ENCODE results near the gene ZNF334. TPM values are rescaled to one million over a fixed set of nuclear protein-coding genes. Genes with fewer than 3 reads are reported as not detected.

Gene ZNF334
- total RNA-seq, 3 donors from 2014 or later = 0.96 to 18.7 (median 8.2) TPM

DNA sequence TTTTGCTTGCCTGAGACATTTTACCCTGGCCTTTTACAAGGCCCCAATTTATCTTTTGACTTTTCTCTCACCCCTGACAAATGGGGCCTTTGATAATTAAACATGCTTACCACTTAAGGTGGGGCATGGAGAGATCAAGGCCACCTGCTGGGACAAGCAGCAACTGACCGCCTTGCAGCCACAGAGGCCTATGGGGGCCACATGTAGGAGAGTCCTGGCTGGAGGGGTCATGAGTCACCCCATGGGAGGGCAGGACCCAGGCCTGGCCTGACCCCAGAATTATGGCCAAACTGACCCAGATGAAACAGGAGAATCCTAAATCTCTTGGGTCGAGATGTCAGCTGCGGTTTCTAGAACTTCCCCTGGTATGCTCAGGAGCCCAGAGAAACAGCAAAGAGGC is 45.6 kb upstream of the ZNF334 start:
- no peaks in the 10 kb centered on the region for H3K4me1 ChIP-seq
- TF ChIP-seq, protein P1, sequence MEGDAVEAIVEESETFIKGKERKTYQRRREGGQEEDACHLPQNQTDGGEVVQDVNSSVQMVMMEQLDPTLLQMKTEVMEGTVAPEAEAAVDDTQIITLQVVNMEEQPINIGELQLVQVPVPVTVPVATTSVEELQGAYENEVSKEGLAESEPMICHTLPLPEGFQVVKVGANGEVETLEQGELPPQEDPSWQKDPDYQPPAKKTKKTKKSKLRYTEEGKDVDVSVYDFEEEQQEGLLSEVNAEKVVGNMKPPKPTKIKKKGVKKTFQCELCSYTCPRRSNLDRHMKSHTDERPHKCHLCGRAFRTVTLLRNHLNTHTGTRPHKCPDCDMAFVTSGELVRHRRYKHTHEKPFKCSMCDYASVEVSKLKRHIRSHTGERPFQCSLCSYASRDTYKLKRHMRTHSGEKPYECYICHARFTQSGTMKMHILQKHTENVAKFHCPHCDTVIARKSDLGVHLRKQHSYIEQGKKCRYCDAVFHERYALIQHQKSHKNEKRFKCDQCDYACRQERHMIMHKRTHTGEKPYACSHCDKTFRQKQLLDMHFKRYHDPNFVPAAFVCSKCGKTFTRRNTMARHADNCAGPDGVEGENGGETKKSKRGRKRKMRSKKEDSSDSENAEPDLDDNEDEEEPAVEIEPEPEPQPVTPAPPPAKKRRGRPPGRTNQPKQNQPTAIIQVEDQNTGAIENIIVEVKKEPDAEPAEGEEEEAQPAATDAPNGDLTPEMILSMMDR (IDR thresholded peaks at IDR 0.05) = no peak
- TF ChIP-seq POLR2AphosphoS5 (IDR thresholded peaks at IDR 0.05) (no peak), POLR2A (IDR thresholded peaks at IDR 0.05) (no peak)
- DNase-seq (ENCODE audit: low spot score in 2 of 2) = no peak
- no peak overlapping the region for H3K4me3 ChIP-seq
- H3K36me3 ChIP-seq = no peaks in the 10 kb centered on the region
- intact Hi-C loops (cut with DNase I; ENCODE audit: low total_unique reads) = no loop called here
- no peaks in the 10 kb centered on the region for H3K9me3 ChIP-seq
- no peak overlapping the region for H3K27ac ChIP-seq
- no peaks in the 10 kb centered on the region for H3K27me3 ChIP-seq

DNA sequence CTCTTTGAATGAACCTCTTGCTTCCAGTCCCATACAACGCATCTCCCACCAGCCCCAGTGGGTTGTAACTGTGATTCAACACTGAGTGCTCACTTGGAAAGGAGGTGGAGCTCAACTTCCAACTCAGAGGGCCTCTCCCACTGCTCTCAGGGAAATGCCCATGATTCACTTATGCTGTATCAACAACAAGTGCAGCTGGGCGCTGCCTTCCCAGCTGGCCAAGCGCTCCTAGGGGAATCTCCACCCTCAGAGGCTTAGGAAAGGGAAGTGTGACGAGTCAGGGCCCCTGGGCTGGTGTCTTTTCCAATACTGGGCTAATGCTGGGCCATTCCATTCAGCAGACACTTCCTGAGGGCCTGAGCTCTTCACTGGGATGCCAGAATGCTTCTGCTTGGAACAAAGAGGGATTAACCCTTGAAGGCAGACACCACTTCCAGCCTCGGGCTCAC is 45.2 kb upstream of the ZNF334 start:
- no peak overlapping the region for H3K4me3 ChIP-seq
- intact Hi-C loops (cut with DNase I; ENCODE audit: low total_unique reads) = no loop called here
- no peak for DNase-seq (ENCODE audit: low spot score in 2 of 2)
- no peaks in the 10 kb centered on the region for H3K27me3 ChIP-seq
- no peaks in the 10 kb centered on the region for H3K9me3 ChIP-seq
- H3K36me3 ChIP-seq = no peaks in the 10 kb centered on the region
- no peak for TF ChIP-seq POLR2A (IDR thresholded peaks at IDR 0.05)
- no peak for TF ChIP-seq POLR2AphosphoS5 (IDR thresholded peaks at IDR 0.05)
- TF ChIP-seq, protein P1 (IDR thresholded peaks at IDR 0.05) = no peak
- no peak overlapping the region for H3K27ac ChIP-seq
- no peaks in the 10 kb centered on the region for H3K4me1 ChIP-seq

DNA sequence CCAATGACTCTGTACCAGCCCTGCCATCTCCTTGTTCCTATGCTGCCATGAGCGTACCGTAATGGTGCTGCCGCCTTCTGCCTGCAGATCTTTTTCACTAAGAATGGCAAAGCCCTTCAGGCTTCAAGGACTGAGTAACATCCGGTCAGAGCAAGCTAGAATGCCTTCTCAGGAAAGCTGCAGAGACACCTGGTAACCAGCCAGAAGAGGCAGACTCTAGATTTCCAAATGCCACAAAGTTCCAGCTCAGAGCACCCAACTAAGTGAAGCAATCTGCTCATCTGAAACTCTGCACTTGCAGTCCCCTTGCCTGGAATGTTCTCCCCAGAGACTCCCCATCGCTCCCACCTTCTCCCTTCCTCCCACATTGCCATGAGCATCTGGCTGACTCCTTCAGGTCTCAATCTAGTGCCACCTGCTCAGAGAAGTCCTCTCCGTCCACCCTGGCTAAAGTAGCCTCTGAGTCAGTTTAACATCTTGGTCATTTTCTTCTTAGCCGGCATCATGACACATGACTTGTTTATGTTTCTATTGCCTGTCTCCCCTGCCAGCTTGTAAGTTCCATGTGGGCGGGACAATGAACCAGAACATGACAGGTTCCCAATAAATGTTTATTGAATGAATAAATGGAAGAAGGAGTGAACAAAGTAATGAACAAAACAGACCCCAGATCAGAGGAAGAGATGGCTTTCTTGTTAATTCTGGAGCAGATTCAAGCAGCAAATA is 44.0 kb upstream of the ZNF334 start:
- intact Hi-C loops (cut with DNase I; ENCODE audit: low total_unique reads) = no loop called here
- Histone ChIP-seq H3K4me3 (no peak overlapping the region), H3K27ac (no peak overlapping the region), H3K9me3 (no peaks in the 10 kb centered on the region), H3K27me3 (peaks cover 0 to 3% of the 10 kb centered on the region in 2 donors), H3K4me1 (no peaks in the 10 kb centered on the region), H3K36me3 (no peaks in the 10 kb centered on the region)
- no peak for DNase-seq (ENCODE audit: low spot score in 2 of 2)
- TF ChIP-seq, protein P1 (IDR thresholded peaks at IDR 0.05) = no peak
- TF ChIP-seq POLR2AphosphoS5 (IDR thresholded peaks at IDR 0.05) (no peak), POLR2A (IDR thresholded peaks at IDR 0.05) (no peak)

DNA sequence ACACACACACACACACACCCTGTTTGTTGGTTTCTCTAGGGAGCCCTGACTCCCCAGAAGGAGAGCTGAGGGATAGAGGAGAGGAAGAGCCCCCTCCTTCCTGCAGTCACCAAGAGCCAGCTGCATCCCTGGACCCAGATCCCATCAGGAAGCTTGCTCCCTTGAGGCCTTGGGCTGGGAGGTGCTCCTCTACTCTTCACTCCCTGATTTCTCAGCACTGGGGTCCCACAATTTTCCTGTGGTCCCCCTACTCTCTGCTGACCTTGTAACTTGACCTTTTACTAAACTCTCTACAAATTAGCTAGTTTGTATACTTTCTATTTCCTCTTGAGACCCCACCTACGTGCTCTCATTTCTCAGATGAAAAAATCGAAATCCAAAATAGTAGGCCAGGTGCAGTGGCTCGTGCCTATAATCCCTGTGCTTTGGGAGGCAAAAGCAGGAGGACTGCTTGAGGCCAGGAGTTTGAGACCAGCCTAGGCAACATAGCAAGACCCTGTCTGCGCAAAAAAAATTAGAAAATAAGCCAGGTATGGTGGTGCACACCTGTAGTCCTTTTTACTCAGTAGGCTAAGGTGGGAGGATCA is 42.1 kb upstream of the ZNF334 start:
- intact Hi-C loops (cut with DNase I; ENCODE audit: low total_unique reads) = no loop called here
- Histone ChIP-seq H3K4me1 (no peaks in the 10 kb centered on the region), H3K27me3 (peaks cover 0 to 6% of the 10 kb centered on the region in 2 donors), H3K36me3 (no peaks in the 10 kb centered on the region), H3K9me3 (no peaks in the 10 kb centered on the region), H3K4me3 (no peak overlapping the region), H3K27ac (no peak overlapping the region)
- TF ChIP-seq, protein P1 (IDR thresholded peaks at IDR 0.05) = no peak
- TF ChIP-seq POLR2A (IDR thresholded peaks at IDR 0.05) = no peak
- TF ChIP-seq POLR2AphosphoS5 (IDR thresholded peaks at IDR 0.05) = no peak
- DNase-seq (ENCODE audit: low spot score in 2 of 2) = no peak

DNA sequence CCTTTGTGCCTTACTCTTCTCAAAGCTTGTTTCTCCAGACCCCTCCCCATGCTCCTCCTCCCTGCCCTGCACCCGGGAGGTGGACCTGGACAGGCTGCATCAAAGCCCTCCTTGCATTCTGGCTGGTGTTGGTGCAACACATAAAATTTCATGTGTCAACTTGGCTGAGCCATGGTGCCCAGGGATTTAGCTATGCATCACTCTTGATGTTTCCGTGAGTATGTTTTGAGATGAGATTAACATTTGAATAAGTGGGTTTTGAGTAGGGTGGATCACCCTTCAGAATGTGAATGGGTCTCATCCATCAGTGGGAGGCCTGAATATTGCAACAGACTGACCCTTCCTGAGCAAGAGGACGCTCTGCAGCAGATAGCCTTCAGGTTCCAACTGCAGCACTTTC is 41.5 kb upstream of the ZNF334 start:
- Histone ChIP-seq H3K4me1 (no peaks in the 10 kb centered on the region), H3K36me3 (no peaks in the 10 kb centered on the region), H3K27me3 (peaks cover 0 to 6% of the 10 kb centered on the region in 2 donors), H3K9me3 (no peaks in the 10 kb centered on the region), H3K27ac (no peak overlapping the region), H3K4me3 (no peak overlapping the region)
- intact Hi-C loops (cut with DNase I; ENCODE audit: low total_unique reads) = no loop called here
- TF ChIP-seq, protein P1 (IDR thresholded peaks at IDR 0.05) = no peak
- no peak for TF ChIP-seq POLR2A (IDR thresholded peaks at IDR 0.05)
- no peak for TF ChIP-seq POLR2AphosphoS5 (IDR thresholded peaks at IDR 0.05)
- DNase-seq (ENCODE audit: low spot score in 2 of 2) = no peak

Measured in breast epithelium (tissue), 4 donors.